ENCODE results near the gene PLEKHF1. TPM values are rescaled to one million over a fixed set of nuclear protein-coding genes. Genes with fewer than 3 reads are reported as not detected.

PLEKHF1 gene
- total and polyA plus RNA-seq, 2 of the 8 experiments (the other 6 are each of a cell fraction or from before 2014, with no cell fraction given), result 11.1 to 18.4 TPM

- no peak for TF ChIP-seq SRF (IDR thresholded peaks at IDR 0.05; ENCODE audit: low read depth, low read length)
Observed at GRCh38 chr19:29681422-29682235, 16.4 kb downstream of the PLEKHF1 start (continued).

All from H1 (cell line).